Ovary (tissue), 9 donors: ENCODE data around the gene SEC23IP. TPM values are rescaled to one million over a fixed set of nuclear protein-coding genes. Genes with fewer than 3 reads are reported as not detected.
"Not testable (repeated sequence)": the region's sequence is repeated elsewhere in the genome, so short reads cannot be mapped to it uniquely, and the experiment has no call there.

Experiments used
- DNase-seq, 5 donors: peaks; one replicate each; pipeline ENCODE4 v3.0.0-alpha.2; 2019 to 2020
- H3K27ac ChIP-seq, 2 donors: fragments of 200-600 bp; one replicate each; pipeline versions ENCODE4 v1.5.1 to v1.8.0; 2019 to 2022
- H3K27me3 ChIP-seq: fragments of 200-600 bp; one replicate; pipeline ENCODE4 v1.8.0; 2022
- H3K36me3 ChIP-seq: fragments of 200-600 bp; sonication (generic); one replicate; pipeline ENCODE4 v1.5.1; 2019
- H3K4me1 ChIP-seq: one replicate; pipeline ENCODE4 v1.8.1; 2013; ENCODE audit warnings: mild to moderate bottlenecking, moderate library complexity; ENCODE audit not compliant: insufficient read depth
- H3K4me3 ChIP-seq: fragments of 200-600 bp; sonication (generic); one replicate; pipeline ENCODE4 v1.5.1; 2017
- H3K9me3 ChIP-seq, 2 donors: fragments of 200-600 bp in 1 of 2; sonication (generic) in 1 of 2; one replicate each; pipeline versions ENCODE4 v1.5.1 to v1.8.1; 2013 to 2019; ENCODE audit warnings: mild to moderate bottlenecking in 1 of 2, moderate library complexity in 1 of 2
- EP300 ChIP-seq: sonication (generic); formaldehyde crosslinking; IDR thresholded peaks from one replicate; pipeline ENCODE4 v1.6.1; 2017; ENCODE audit warnings: antibody characterized with exemption
- POLR2A ChIP-seq: fragments of 450-650 bp; IDR thresholded peaks from one replicate; pipeline ENCODE4 v1.6.1; 2017; ENCODE audit warnings: antibody characterized with exemption, mild to moderate bottlenecking, moderate library complexity
- WGBS, 3 donors: extraction: QIAGEN DNeasy Blood & Tissue Kit in 1 of 3; methylation state at CpG; one replicate each; pipeline versions ENCODE4 v1.1.5 to v1.1.7; 2013 to 2017; 5-methylcytosine and 5-hydroxymethylcytosine counted together
- intact Hi-C, 4 donors: fragments of 100-400 bp; cut with DNase I; formaldehyde crosslinking; loops; one replicate each; pipeline versions ENCODE4 v1.11.0 to v1.15.1; 2022 to 2023
- polyA plus RNA-seq, 2 donors: library from polyadenylated mRNA; stranded (reverse); fragments of 200-250 nt in 1 of 2; fragments of 350-450 nt in 1 of 2; fragmentation: Illumina TruSeq in 1 of 2; extraction: RNeasy Lipid Tissue Mini Kit (QIAGEN cat#74804) in 1 of 2; gene quantifications; one replicate each; pipeline ENCODE4 v1.2.3, GENCODE V29; 2013 to 2014
- total RNA-seq, 7 donors: library from RNA; depleted of rRNA in 2 of 7; stranded (reverse); fragments of >200 nt in 2 of 7; fragmentation: NEBNext Ultra II Directional in 3 of 7; extraction: Animal tissue kit (Norgen Biotek cat#: 25700) in 3 of 7; gene quantifications; one replicate each; pipeline versions ENCODE4 v1.1.0 to v1.2.4, GENCODE V29; 2016 to 2023
- TF ChIP-seq, protein P1 (sequence below), 3 donors: fragments of 450-650 bp in 2 of 3; fragments of 200-600 bp in 1 of 3; IDR thresholded peaks; one replicate each; pipeline versions ENCODE4 v1.5.1 to v1.8.0; 2016 to 2022; ENCODE audit warnings: antibody characterized with exemption in 3 of 3, mild to moderate bottlenecking in 1 of 3
- donor health status: DM: no; HTN: no; CAD: no; lungs with moderate emphysema.
- donor health status: DM: no; HTN: no; CAD: no.
- donor health status: Bipolar disorder and iron deficiency.
- donor health status: DM: yes; HTN: yes; CAD: no.
- donor health status: DM: no; HTN: no; CAD: no.
- donor health status: DM: yes; HTN: yes; CAD: no.

SEC23IP gene
- total and polyA plus RNA-seq, 9 donors = 11.5 to 58.0 (median 51.5) TPM

DNA sequence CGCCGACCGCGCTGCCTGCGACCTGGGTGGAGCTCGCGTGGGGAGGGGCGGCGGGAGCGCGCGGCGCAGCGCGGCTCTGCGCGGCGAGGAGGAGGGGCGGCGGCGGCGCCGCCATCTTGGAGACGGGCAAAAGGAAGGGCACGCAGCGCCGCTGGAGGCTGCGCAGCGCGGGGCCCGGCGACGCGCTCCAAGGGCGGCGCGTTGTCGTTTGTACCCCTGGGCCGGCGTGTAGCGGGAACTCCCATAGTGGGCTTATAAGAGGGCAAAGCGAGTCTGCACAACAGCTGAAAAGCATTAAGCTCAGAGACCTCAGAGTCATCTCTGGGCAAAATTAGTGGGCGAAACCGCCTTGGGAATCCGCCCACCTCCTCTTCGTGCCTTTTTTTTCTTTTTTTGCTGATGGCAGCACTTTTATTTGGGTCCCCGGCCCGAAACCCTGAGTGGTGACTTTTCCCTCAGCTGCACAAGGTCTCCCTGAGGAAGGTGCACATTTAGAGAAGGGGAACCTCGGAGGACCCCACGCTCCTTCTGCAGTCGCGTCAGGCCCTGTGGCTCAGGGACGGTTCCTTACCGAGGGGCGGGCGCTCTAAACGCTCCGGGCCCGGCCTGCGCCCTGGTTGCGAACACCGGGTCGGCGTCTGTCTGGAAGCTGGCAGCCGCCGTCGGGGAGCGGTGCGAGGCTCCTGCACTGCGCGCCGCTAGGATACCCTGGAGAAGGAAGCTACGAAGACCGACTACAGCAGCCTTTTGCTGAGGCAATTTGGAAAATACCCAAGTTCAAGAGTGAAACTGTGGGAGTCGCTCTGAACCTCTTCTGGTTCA is 19.5 kb upstream of the SEC23IP start:
- 0% methylated on average over 58 to 75 of the region's 75 CpGs for WGBS, 3 donors
- Histone ChIP-seq H3K4me1 (peaks cover 4% of the 10 kb centered on the region), H3K4me3 (peak overlapping the region; percentile 66), H3K36me3 (no peaks in the 10 kb centered on the region), H3K9me3 (no peaks in the 10 kb centered on the region), H3K27me3 (no peaks in the 10 kb centered on the region), H3K27ac (peak overlapping the region; percentile 76 to 79)
- TF ChIP-seq, protein P1, sequence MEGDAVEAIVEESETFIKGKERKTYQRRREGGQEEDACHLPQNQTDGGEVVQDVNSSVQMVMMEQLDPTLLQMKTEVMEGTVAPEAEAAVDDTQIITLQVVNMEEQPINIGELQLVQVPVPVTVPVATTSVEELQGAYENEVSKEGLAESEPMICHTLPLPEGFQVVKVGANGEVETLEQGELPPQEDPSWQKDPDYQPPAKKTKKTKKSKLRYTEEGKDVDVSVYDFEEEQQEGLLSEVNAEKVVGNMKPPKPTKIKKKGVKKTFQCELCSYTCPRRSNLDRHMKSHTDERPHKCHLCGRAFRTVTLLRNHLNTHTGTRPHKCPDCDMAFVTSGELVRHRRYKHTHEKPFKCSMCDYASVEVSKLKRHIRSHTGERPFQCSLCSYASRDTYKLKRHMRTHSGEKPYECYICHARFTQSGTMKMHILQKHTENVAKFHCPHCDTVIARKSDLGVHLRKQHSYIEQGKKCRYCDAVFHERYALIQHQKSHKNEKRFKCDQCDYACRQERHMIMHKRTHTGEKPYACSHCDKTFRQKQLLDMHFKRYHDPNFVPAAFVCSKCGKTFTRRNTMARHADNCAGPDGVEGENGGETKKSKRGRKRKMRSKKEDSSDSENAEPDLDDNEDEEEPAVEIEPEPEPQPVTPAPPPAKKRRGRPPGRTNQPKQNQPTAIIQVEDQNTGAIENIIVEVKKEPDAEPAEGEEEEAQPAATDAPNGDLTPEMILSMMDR (IDR thresholded peaks at IDR 0.05) = no peak
- intact Hi-C loops = no loop called here
- peak; percentile 83 to 92 (median 89) for DNase-seq

DNA sequence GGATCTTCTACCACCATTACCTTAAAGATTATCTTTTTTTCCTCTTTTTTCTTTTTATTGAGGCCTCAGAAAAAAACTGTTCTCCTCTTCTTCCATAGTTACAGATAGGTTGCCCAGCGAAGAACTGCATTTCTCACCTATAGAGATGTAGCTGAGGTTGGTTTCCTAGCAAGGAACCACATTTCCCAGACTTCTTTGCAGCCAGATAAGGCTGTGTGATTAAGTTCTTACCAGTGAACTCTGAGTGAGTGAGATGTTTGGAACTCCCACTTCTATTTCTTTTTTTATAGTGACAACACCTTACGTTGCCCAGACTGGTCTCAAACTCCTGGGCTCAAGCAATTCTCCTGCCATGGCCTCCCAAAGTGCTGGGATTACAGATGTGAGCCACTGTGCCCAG is 14.0 kb upstream of the SEC23IP start:
- no peaks in the 10 kb centered on the region for H3K9me3 ChIP-seq
- no peaks in the 10 kb centered on the region for H3K4me1 ChIP-seq
- H3K36me3 ChIP-seq = no peaks in the 10 kb centered on the region
- H3K27ac ChIP-seq = no peak overlapping the region
- no peaks in the 10 kb centered on the region for H3K27me3 ChIP-seq
- TF ChIP-seq, protein P1 (IDR thresholded peaks at IDR 0.05) = no peak
- TF ChIP-seq POLR2A (no peak), EP300 (no peak)
- intact Hi-C loops = no loop called here
- 58 to 70% (median 64%) methylated on average over 2 of the region's 2 CpGs for WGBS, 3 donors
- DNase-seq = no peak
- no peak overlapping the region for H3K4me3 ChIP-seq

DNA sequence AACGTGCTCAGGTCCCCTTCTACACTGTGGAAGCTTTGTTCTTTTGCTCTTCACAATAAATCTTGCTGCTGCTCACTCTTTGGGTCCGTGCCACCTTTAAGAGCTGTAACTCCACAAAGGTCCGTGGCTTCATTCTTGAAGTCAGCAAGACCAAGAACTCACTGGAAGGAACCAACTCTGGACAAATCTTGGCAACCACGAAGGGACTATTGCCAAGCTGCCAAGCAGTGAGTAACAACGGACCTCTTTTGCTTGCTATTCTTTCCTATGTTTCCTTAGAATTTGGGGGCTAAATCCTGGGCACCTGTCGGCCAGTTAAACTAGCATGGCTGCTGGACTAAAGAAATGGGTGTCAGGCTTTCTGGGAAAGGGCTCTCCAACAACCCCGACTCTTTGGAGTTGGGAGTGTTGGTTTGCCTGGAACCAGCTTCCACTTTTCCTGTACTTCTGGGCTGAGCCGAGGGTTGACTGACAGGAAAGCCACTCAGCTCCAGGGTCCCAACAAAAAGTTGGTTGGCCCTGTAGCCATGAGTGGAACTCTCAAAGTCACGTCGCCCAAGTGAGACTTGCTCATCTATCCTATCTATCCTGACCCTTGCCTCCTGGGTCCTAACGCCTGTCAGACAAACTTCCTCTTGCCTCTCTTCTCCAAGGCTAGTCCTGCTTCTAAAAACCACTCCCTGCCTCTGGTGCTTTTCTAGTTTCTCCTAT is 8.5 kb upstream of the SEC23IP start:
- DNase-seq, H3K27me3 ChIP-seq, H3K4me1 ChIP-seq, H3K4me3 ChIP-seq, H3K27ac ChIP-seq, intact Hi-C loops, H3K9me3 ChIP-seq, H3K36me3 ChIP-seq: not testable (repeated sequence)
- WGBS, 3 donors = 77 to 82% (median 80%) methylated on average over 11 of the region's 11 CpGs

GRCh38 chr10:119886070-119886469 is 6.5 kb upstream of the SEC23IP start:
- H3K36me3 ChIP-seq, H3K27ac ChIP-seq, DNase-seq, intact Hi-C loops, H3K4me1 ChIP-seq, H3K9me3 ChIP-seq, H3K27me3 ChIP-seq, H3K4me3 ChIP-seq: not testable (repeated sequence)
- WGBS, 3 donors = 85 to 90% (median 87%) methylated on average over 6 of the region's 6 CpGs

DNA sequence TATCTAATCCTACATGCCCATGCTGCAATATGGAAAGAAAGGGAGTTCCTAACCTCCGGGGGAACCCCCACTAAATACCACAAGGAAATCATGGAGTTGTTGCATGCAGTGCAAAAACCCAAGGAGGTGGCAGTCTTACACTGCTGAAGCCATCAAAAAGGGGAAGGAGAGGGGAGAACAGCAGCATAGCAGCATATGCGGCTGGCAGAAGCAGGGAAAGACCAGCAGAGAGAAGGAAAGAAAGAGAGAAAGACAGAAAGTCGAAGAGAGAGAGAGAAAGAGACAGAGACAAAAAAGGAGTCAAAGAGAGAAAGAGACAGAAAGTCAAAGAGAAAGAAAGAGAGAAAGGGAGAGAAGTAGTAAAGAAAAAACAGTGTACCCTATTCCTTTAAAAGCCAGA is 3.8 kb upstream of the SEC23IP start:
- 79 to 85% (median 83%) methylated on average over 3 of the region's 3 CpGs for WGBS, 3 donors
- H3K4me3 ChIP-seq, H3K4me1 ChIP-seq, H3K9me3 ChIP-seq, H3K27ac ChIP-seq, H3K27me3 ChIP-seq, H3K36me3 ChIP-seq, DNase-seq, intact Hi-C loops: not testable (repeated sequence)

DNA sequence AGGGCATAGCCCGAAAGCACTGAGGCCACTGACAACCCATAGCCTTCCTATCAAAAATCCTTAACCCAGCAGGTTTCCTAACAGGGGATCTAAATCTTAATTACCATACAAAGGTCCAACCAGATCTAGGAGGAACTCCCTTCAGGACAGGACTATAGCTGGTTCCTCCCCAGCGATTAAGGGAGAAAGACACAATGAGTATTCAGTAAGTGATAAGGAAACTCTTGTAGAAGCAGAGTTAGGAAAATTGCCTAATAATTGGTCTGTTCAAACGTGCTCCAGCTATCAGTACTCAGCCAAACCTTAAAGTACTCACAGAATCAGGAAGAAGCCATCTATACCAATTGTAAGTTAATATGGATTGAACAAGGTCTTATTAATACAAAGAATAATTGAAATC is 3.3 kb upstream of the SEC23IP start:
- WGBS, 3 donors = 58 to 65% (median 63%) methylated on average over 3 of the region's 3 CpGs
- H3K27me3 ChIP-seq, H3K4me1 ChIP-seq, H3K9me3 ChIP-seq, H3K36me3 ChIP-seq, H3K4me3 ChIP-seq, H3K27ac ChIP-seq, intact Hi-C loops, DNase-seq: not testable (repeated sequence)

GRCh38 chr10:119890307-119890706 is 2.2 kb upstream of the SEC23IP start:
- DNase-seq, H3K9me3 ChIP-seq, H3K36me3 ChIP-seq, H3K4me3 ChIP-seq, H3K27me3 ChIP-seq, H3K27ac ChIP-seq: not testable (repeated sequence)
- H3K4me1 ChIP-seq = peaks cover 11% of the 10 kb centered on the region
- 68 to 88% (median 86%) methylated on average over 4 of the region's 4 CpGs for WGBS, 3 donors
- intact Hi-C loops = loop anchor here in 1 of 4 donors (10.0 kb wide), 2 partner anchors 206 to 1136 kb away; partner anchors contain the start of gene CACUL1

DNA sequence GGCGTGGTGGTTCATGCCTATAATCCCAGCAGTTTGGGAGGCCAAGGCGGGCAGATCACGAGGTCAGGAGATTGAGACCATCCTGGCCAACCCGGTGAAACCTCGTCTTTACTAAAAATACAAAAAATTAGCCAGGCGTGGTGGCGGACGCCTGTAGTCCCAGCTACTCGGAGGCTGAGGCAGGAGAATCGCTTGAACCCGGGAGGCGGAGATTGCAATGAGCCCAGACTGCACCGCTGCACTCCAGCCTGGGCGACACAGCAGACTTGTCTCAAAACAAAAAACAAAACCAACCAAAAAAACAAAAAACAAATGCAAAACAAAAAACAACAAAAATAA is 712 bp upstream of the SEC23IP start:
- 20 to 37% (median 32%) methylated on average over 14 of the region's 14 CpGs for WGBS, 3 donors
- intact Hi-C loops = loop anchor here in 1 of 4 donors (10.0 kb wide), 2 partner anchors 207 to 1137 kb away; partner anchors contain the start of gene CACUL1
- peak overlapping the region; percentile 74 for H3K4me3 ChIP-seq

More for the DNA sequence above, 712 bp upstream of the SEC23IP start:
- not testable (repeated sequence) for H3K27me3 ChIP-seq, H3K36me3 ChIP-seq, H3K9me3 ChIP-seq
- peak in 2 of 5 donors; percentile 30 to 41 for DNase-seq
- peak overlapping the region in 1 of 2 donors; percentile 73 for H3K27ac ChIP-seq
- peaks cover 18% of the 10 kb centered on the region for H3K4me1 ChIP-seq
